GM12878 (cell line): Measurements from ENCODE around the gene MAT1A. TPM values are rescaled to one million over a fixed set of nuclear protein-coding genes. Genes with fewer than 3 reads are reported as not detected.

Experiments used
- ATAC-seq: fragments of 200-7000 bp; cut with Tn5 transposase; 3 replicates; pipeline ENCODE4 v1.9.1; 2020; ENCODE audit warnings: mild to moderate bottlenecking, moderate library complexity
- BruUV-seq: library from RNA; stranded (reverse); fragments of 400-500 nt; replicated peaks from 2 replicates; lab custom pipeline; 2021; lab: Mats Ljungman, UMichigan
- CTCF ChIA-PET: fragments of 300-600 bp; sonication (Branson Sonifier 250); formaldehyde crosslinking; extraction: SDS; loops from one replicate; lab custom pipeline; 2021; ENCODE audit warnings: inconsistent platforms; lab: Yijun Ruan, JAX
- POLR2A ChIA-PET: fragments of 350-600 bp; formaldehyde crosslinking; extraction: SDS; loops from one replicate; lab custom pipeline; 2021; ENCODE audit warnings: inconsistent platforms; lab: Charles Lee
- RAD21 ChIA-PET: fragments of 300-600 bp; sonication (Branson Sonifier 250); formaldehyde crosslinking; loops from one replicate; lab custom pipeline; 2023; ENCODE audit warnings: antibody characterized with exemption; ENCODE audit not compliant: unreplicated experiment; lab: Charles Lee
- SMC1A ChIA-PET: fragments of 300-600 bp; sonication (Branson Sonifier 250); formaldehyde crosslinking; loops from one replicate; lab custom pipeline; 2023; ENCODE audit not compliant: unreplicated experiment, uncharacterized antibody; lab: Charles Lee
- DNase-seq: peaks from one replicate; pipeline ENCODE4 v3.0.0-alpha.2; 2011; ENCODE audit warnings: low read depth, low spot score
- FAIRE-seq: peaks from 3 replicates; lab custom pipeline; 2011; peaks lifted over from hg19 to GRCh38; lab: Jason Lieb, UNC
- H2AFZ ChIP-seq: 2 replicates; pipeline ENCODE4 v1.6.0; 2011; ENCODE audit warnings: low read depth, low read length, control low read depth; ENCODE audit not compliant: control insufficient read depth
- H3K27ac ChIP-seq: 2 replicates; pipeline ENCODE4 v1.5.1; 2011; ENCODE audit warnings: control low read depth; ENCODE audit not compliant: control insufficient read depth, insufficient read depth
- H3K27me3 ChIP-seq, 2 experiments: replicated peaks in 1 of 2; 2 replicates each; pipeline versions ENCODE4 v1.6.0 to v1.6.1; 2011; ENCODE audit warnings: low read length in 1 of 2; ENCODE audit not compliant: control insufficient read depth in 2 of 2, insufficient read depth in 2 of 2
- H3K36me3 ChIP-seq, 2 experiments: 2 replicates each; pipeline ENCODE4 v1.5.1; 2011; ENCODE audit warnings: low read length in 1 of 2; ENCODE audit not compliant: control insufficient read depth in 2 of 2, insufficient read depth in 2 of 2
- H3K4me1 ChIP-seq: 2 replicates; pipeline ENCODE4 v1.6.1; 2011; ENCODE audit warnings: mild to moderate bottlenecking, low read length, moderate library complexity, mixed read lengths; ENCODE audit not compliant: control insufficient read depth, insufficient read depth
- H3K4me2 ChIP-seq: 2 replicates; pipeline ENCODE4 v1.6.0; 2011; ENCODE audit warnings: control low read depth; ENCODE audit not compliant: control insufficient read depth, insufficient read depth
- H3K4me3 ChIP-seq: fragments of 200-600 bp; sonication (generic); 2 replicates; pipeline ENCODE4 v1.5.1; 2016
- H3K79me2 ChIP-seq: 2 replicates; pipeline ENCODE4 v1.6.0; 2011; ENCODE audit warnings: low read length; ENCODE audit not compliant: control insufficient read depth, insufficient read depth
- H3K9ac ChIP-seq: 2 replicates; pipeline ENCODE4 v1.8.0; 2011; ENCODE audit warnings: low read length, control low read depth, mixed read lengths; ENCODE audit not compliant: control insufficient read depth, insufficient read depth
- H3K9me3 ChIP-seq: replicated peaks from 3 replicates; pipeline ENCODE4 v1.5.1; 2011; ENCODE audit warnings: mild to moderate bottlenecking, low read length; ENCODE audit not compliant: control insufficient read depth, insufficient read depth
- H4K20me1 ChIP-seq: 2 replicates; pipeline ENCODE4 v1.6.0; 2011; ENCODE audit not compliant: control insufficient read depth, insufficient read depth
- CBX5 ChIP-seq: sonication (generic); IDR thresholded peaks from 2 replicates; pipeline ENCODE4 v1.6.1; 2016; ENCODE audit warnings: low read depth, moderate library complexity, mild to moderate bottlenecking, inconsistent platforms
- FOXM1 ChIP-seq: IDR thresholded peaks from 2 replicates; pipeline ENCODE4 v1.6.1; 2012; ENCODE audit warnings: low read depth, mild to moderate bottlenecking, inconsistent platforms, low read length, moderate library complexity
- IRF4 ChIP-seq: IDR thresholded peaks from 2 replicates; pipeline ENCODE4 v1.6.1; 2011; ENCODE audit warnings: low read depth, low read length
- KAT2A ChIP-seq: conservative IDR thresholded peaks from 2 replicates; pipeline ENCODE4 v1.6.1; 2011; ENCODE audit warnings: low read depth, low read length; ENCODE audit not compliant: control insufficient read depth
- MYC ChIP-seq: IDR thresholded peaks from 2 replicates; pipeline ENCODE4 v1.6.1; 2011; ENCODE audit warnings: mild to moderate bottlenecking, low read length, moderate library complexity, inconsistent platforms; ENCODE audit not compliant: insufficient read depth, insufficient replicate concordance, insufficient read length, severe bottlenecking
- NFIC ChIP-seq: IDR thresholded peaks from 2 replicates; pipeline ENCODE4 v1.6.1; 2012; ENCODE audit warnings: low read depth, mild to moderate bottlenecking, inconsistent platforms, low read length, moderate library complexity
- PAX5 ChIP-seq: IDR thresholded peaks from 2 replicates; pipeline ENCODE4 v1.6.1; 2011; ENCODE audit warnings: low read depth, low read length, borderline replicate concordance
- POLR2AphosphoS2 ChIP-seq: IDR thresholded peaks from 2 replicates; pipeline ENCODE4 v1.6.1; 2011; ENCODE audit warnings: low read depth, mild to moderate bottlenecking, low read length, improper control_type of control experiment, moderate library complexity
- SMAD1 ChIP-seq: fragments of 450-650 bp; IDR thresholded peaks from 2 replicates; pipeline ENCODE4 v1.6.1; 2018; ENCODE audit warnings: mild to moderate bottlenecking, low read depth; ENCODE audit not compliant: partially characterized antibody
- SMC3 ChIP-seq: IDR thresholded peaks from 2 replicates; pipeline ENCODE4 v1.6.1; 2011; ENCODE audit warnings: low read length, improper control_type of control experiment, borderline replicate concordance
- SREBF1 ChIP-seq: IDR thresholded peaks from 2 replicates; pipeline ENCODE4 v1.6.1; 2012; ENCODE audit warnings: mild to moderate bottlenecking, low read length
- TARDBP ChIP-seq: IDR thresholded peaks from 2 replicates; pipeline ENCODE4 v1.6.1; 2016; ENCODE audit warnings: borderline replicate concordance
- ZNF207 ChIP-seq: fragments of 450-650 bp; IDR thresholded peaks from 2 replicates; pipeline ENCODE4 v1.6.1; 2014; ENCODE audit warnings: antibody characterized with exemption, mild to moderate bottlenecking, borderline replicate concordance
- WGBS: methylation state at CpG from one replicate; pipeline ENCODE4 v1.1.6; 2016; ENCODE audit warnings: low lambda C conversion rate; ENCODE audit not compliant: insufficient replicate concordance, insufficient coverage; ENCODE audit errors: missing lambda C conversion rate; 5-methylcytosine and 5-hydroxymethylcytosine counted together
- in situ Hi-C: fragments of 300-500 bp; cut with MboI; formaldehyde crosslinking; loops from 9 replicates; pipeline ENCODE4 v1.14.3; 2018; ENCODE audit warnings: mixed read lengths
- intact Hi-C: fragments of 100-400 bp; cut with micrococcal nuclease; formaldehyde crosslinking; loops from one replicate; pipeline ENCODE4 v1.14.2; 2022; ENCODE audit not compliant: unreplicated experiment
- polyA plus RNA-seq, 11 experiments: library from polyadenylated mRNA; depleted of rRNA in 4 of 11; unstranded in 6 of 11; stranded (reverse) in 5 of 11; fragments of >200 nt; fragmentation: Nextera tagmentation in 4 of 11; fragmentation: Illumina TruSeq in 1 of 11; extraction: Ambion mirVana in 4 of 11; extraction: Trizol in 1 of 11; gene quantifications; 1 replicate in 1 of 11; 2 replicates in 10 of 11; pipeline versions ENCODE4 v1.2.1 to v1.2.3, GENCODE V29; 2011 to 2016; ENCODE audit warnings: inconsistent platforms in 2 of 11, missing spikeins in 2 of 11, low read depth in 1 of 11
- total RNA-seq, 4 experiments: library from RNA; depleted of rRNA in 3 of 4; stranded (reverse); fragments of >200 nt in 3 of 4; fragmentation: Illumina TruSeq in 1 of 4; extraction: Trizol in 1 of 4; gene quantifications; 2 replicates each; pipeline versions ENCODE4 v1.2.1 to v1.2.3, GENCODE V29; 2013 to 2021
- TF ChIP-seq, protein P1 (sequence below): fragments of 450-650 bp; formaldehyde crosslinking; IDR thresholded peaks from 2 replicates; pipeline ENCODE4 v1.4.0; 2020; ENCODE audit warnings: mild to moderate bottlenecking, moderate library complexity

The MAT1A gene
- total and polyA plus RNA-seq, 10 of the 15 experiments (the other 5 are each of a cell fraction or from before 2014, with no cell fraction given) = 0.23 TPM; not detected in 9

DNA sequence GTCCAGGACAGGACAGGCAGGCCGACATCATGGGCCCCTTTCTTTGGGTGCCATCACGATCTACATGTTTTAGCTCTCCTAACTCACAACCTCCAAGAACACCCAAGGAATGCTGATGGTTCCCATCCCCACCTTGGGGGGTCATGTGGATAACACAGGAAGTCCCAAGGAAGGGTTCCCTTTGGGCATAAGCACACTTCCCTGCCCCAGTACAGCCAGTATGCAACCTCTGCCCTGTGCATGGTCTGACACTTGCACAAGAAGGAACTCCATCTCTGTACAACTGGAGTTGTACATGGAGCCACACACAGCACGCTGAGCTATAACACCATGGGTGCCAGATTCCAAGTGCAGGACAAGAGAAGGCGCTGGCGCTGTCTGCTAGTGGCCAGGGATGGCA lies 11.0 kb downstream of the MAT1A start (continued):
- TF ChIP-seq, protein P1, sequence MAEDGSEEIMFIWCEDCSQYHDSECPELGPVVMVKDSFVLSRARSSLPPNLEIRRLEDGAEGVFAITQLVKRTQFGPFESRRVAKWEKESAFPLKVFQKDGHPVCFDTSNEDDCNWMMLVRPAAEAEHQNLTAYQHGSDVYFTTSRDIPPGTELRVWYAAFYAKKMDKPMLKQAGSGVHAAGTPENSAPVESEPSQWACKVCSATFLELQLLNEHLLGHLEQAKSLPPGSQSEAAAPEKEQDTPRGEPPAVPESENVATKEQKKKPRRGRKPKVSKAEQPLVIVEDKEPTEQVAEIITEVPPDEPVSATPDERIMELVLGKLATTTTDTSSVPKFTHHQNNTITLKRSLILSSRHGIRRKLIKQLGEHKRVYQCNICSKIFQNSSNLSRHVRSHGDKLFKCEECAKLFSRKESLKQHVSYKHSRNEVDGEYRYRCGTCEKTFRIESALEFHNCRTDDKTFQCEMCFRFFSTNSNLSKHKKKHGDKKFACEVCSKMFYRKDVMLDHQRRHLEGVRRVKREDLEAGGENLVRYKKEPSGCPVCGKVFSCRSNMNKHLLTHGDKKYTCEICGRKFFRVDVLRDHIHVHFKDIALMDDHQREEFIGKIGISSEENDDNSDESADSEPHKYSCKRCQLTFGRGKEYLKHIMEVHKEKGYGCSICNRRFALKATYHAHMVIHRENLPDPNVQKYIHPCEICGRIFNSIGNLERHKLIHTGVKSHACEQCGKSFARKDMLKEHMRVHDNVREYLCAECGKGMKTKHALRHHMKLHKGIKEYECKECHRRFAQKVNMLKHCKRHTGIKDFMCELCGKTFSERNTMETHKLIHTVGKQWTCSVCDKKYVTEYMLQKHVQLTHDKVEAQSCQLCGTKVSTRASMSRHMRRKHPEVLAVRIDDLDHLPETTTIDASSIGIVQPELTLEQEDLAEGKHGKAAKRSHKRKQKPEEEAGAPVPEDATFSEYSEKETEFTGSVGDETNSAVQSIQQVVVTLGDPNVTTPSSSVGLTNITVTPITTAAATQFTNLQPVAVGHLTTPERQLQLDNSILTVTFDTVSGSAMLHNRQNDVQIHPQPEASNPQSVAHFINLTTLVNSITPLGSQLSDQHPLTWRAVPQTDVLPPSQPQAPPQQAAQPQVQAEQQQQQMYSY (CRISPR knock-in tag) = no peak
- no peak for TF ChIP-seq NFIC

DNA sequence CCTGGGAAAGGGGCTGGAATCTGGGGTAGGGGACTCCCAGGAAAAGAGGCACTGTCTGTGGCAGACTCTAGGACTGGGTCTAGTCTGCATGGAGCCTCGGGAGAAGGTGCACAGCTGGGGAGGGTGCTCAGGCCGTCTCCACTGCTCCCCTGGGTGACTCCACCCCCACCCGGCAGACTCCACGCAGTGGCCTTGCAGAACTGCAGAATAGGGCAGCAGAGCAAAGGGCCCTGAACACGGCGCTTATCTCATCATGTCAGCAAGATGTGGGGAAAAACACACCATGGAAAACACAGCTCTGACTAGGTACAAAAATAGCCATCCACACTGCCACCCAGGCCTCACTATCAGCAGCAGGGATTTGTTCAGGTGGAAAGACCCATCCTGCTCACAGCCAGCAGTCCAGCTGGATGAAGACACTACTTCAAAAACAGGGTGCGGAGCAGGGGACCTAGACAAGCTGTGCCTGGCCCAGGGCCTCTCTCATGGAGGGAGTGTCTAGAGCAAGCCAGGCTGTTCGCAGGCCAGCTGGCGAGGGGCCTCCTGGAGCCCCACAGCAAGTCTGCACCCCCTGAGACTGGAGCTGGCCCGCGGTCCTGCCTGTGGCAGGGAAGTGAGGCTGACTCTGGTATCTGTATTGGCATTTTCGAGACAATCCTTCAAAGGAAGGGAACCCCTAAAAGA lies 11.7 kb downstream of the MAT1A start:
- ATAC-seq (no peak), DNase-seq (no peak), FAIRE-seq (no peak)
- WGBS = 20% methylated on average over 12 of the region's 12 CpGs
- ChIA-PET RAD21 (no interaction called here), CTCF (no interaction called here), SMC1A (no interaction called here), POLR2A (no interaction called here)
- no peaks in the 10 kb centered on the region for H3K36me3 ChIP-seq
- H4K20me1 ChIP-seq = no peaks in the 10 kb centered on the region
- in situ Hi-C loops (no loop called here), intact Hi-C loops (no loop called here)
- H3K4me3 ChIP-seq = no peak overlapping the region
- no peak overlapping the region for H3K9ac ChIP-seq
- H3K9me3 ChIP-seq = no peaks in the 10 kb centered on the region
- no peaks in the 10 kb centered on the region for H3K79me2 ChIP-seq
- no TSS peak for BruUV-seq
- peaks cover 0 to 3% of the 10 kb centered on the region in 2 experiments; a peak in 2 of 4 replicates for H3K27me3 ChIP-seq
- H2AFZ ChIP-seq = no peak overlapping the region
- no peak overlapping the region for H3K27ac ChIP-seq
- H3K4me1 ChIP-seq = no peaks in the 10 kb centered on the region
- H3K4me2 ChIP-seq = no peak overlapping the region
- TF ChIP-seq FOXM1 (no peak), SMC3 (no peak), POLR2AphosphoS2 (no peak), ZNF207 (no peak), TARDBP (no peak), MYC (no peak), PAX5 (no peak), CBX5 (no peak), SREBF1 (no peak), KAT2A (no peak), IRF4 (no peak), SMAD1 (no peak)
